Astrocyte of the cerebellum (primary cell): Measurements from ENCODE around the gene SASH3.

ENCODE experiments used
- DNase-seq: peaks from one replicate; pipeline ENCODE4 v3.0.0-alpha.2; 2011; ENCODE audit warnings: low read depth
- H3K4me3 ChIP-seq: 2 replicates; pipeline ENCODE4 v1.5.1; 2011; ENCODE audit warnings: mild to moderate bottlenecking, low read depth, low read length, moderate library complexity
- in situ Hi-C: cut with HindIII; loops from 2 replicates; pipeline ENCODE4 v1.10.0; 2017; ENCODE audit warnings: low sequenced_read_pairs
- TF ChIP-seq, protein P1 (sequence below): IDR thresholded peaks from 2 replicates; pipeline ENCODE4 v1.5.1; 2012; ENCODE audit warnings: low read length, low read depth, moderate library complexity, mild to moderate bottlenecking; ENCODE audit errors: missing control alignments

Gene SASH3

DNA sequence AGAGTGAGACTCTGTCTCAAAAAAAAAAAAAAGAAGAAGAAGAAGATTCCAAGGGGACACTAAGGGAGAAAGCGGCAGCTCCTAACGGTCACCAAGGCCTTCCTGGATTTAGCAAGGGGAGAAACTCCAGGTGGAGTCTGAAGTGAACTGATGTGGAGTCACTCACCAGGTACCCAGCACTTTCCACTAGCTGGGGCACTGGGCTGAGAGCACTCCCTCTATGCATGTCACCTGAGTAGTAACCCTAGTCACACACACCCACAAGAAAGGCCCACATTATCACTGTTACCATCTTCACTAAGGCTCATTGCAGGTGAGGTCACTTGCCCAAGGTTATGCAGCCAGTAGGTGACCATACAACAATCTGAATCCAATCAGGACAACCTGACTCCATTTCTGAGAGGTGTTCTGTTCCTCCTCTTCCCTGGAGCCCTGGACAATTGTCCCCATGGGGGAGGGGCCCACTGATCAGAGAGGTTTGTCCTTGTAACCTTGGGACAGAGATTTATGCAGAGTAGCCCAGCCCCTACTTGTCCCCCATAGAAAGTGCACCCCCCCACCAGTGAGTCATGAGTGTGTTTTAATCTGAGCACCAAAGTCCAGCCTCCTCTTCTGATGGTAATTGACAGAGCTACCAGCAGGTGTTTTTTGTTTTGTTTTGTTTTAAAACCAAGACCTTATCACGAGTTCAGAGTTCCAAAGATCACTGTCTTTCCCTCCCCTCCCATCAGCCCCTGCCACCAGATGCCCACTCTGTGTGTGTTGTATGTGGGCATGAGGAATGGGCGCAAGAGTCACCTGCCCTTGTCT lies 5.9 kb upstream of the SASH3 start:
- in situ Hi-C loops, result no loop called here
- H3K4me3 ChIP-seq, result no peak overlapping the region
- TF ChIP-seq, protein P1, sequence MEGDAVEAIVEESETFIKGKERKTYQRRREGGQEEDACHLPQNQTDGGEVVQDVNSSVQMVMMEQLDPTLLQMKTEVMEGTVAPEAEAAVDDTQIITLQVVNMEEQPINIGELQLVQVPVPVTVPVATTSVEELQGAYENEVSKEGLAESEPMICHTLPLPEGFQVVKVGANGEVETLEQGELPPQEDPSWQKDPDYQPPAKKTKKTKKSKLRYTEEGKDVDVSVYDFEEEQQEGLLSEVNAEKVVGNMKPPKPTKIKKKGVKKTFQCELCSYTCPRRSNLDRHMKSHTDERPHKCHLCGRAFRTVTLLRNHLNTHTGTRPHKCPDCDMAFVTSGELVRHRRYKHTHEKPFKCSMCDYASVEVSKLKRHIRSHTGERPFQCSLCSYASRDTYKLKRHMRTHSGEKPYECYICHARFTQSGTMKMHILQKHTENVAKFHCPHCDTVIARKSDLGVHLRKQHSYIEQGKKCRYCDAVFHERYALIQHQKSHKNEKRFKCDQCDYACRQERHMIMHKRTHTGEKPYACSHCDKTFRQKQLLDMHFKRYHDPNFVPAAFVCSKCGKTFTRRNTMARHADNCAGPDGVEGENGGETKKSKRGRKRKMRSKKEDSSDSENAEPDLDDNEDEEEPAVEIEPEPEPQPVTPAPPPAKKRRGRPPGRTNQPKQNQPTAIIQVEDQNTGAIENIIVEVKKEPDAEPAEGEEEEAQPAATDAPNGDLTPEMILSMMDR, result no peak
- no peak for DNase-seq

DNA sequence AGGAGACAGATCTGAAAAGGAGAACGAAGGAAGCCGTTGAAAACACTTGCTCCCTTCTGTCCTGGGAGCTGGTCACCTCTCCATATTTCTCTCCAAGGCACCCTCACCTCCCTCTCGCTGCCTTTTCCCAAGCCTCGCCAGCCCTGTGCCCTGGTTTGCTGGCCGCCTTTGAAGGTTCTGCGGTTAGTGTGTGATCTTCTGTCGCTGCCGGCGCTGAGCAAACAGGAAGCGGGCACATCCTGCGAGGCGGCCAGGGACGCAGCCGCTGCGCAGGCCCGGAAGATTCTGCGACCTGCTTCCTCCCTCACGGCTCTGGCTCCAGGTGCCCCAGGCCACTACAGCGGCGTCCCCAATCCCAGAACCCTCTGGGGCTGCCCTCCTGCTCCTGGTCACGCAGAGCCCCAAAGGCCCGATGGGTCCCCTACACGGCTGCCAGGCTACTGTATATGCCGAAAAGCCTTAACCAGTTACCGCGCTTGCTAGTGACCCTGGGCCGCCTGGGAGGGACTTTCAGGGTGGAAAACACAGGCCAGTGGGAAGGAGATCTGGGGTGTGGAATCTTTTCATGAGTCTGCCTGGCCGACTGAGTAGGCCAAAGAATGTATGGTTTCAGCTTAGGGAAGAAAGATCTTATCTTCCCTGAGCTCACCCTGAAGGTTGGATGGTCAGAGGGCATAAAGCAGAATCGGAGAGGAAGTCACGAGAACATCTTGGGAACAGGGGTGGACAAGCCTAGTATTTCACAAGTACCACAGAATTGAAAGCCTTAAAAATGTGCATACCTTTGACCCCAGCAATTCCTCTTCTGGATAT lies 2.3 kb upstream of the SASH3 start:
- DNase-seq, result no peak
- TF ChIP-seq, protein P1, result no peak
- in situ Hi-C loops, result no loop called here
- no peak overlapping the region for H3K4me3 ChIP-seq

DNA sequence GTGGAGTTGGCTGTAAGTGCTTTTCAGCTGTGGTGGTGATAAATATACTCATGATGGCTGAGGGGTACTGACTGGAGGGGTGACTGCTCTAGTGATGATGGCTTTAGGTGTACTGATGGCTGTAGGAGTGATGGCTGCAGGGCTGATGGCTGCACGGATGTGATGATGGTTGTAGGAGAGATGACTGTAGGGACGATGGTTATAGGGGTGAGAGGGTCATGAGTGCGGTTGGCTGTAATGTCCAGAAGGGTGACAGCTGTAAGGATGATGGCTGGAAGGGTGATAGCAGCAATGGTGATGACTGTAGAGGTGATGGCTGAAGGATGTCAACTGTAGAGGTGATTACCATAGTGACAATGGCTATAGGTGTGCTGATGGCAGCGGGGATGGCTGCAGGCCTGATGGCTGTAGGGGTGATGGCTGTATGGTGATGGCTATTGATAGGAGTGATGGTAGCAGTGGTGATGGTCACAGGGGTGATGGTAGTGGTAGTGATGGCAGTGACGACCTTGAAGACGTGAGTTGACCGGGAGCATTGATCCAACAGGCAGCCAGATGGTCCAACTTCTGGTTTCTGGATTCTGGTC lies 570 bp upstream of the SASH3 start:
- DNase-seq, result no peak
- H3K4me3 ChIP-seq, result no peak overlapping the region
- TF ChIP-seq, protein P1, result no peak
- in situ Hi-C loops, result no loop called here

DNA sequence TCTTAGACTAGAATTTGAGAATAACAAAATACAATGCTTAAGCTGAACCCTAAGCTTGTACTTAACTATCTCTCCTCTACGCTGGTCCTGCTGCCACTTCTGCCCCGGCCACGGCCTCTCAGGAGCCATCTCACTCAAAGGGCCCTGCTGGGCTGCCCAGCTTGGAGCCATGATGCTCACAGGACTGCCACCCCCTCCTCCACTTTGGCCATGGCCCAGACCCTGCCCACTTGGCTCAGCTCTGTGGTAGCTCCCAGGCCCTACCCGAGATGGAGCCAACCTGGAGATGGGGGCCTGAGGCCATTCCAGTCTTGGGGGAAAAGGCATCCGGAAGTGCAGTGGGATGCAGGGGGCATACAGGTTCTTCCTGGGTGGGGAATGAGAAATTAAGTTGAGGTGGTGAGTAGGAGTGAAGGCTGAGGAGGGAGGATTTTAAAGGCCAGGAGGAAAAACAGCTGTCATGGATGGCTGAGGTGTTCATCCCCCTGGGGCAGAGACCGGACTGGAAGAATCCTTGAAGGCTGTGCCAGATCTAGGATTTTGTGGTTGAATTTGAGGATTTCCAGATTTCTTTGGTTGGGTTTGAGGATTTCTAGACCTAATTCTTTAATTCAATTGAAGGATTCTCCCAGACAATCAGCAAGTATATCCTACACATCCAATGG lies 824 bp downstream of the SASH3 start:
- no peak overlapping the region for H3K4me3 ChIP-seq
- TF ChIP-seq, protein P1, result no peak
- in situ Hi-C loops, result no loop called here
- no peak for DNase-seq

DNA sequence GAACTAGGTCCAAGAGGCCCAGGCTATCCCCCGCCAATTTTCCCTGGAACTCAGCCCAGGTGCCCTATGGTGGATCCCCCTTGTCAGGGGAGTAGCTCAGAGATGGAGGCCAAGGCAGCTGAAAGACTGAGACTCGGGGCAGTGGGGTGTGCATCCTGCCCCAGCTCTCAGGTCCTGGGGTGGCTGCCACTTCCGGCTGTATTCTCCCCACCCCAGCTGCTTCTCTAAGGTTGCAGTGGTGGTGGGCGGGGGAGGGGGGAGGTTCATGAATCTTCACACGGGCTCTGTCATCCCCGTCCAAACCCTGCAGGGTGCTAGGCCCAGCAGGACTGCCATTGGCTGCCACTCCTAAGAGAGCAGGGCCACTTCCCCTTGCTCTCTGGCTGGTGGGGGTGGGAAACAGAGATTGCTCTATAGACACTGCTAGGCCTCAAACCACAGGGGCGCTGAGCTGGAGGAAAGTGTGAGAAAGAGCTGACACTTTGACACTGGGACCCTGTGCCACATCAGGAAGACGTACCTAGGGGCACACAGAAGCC lies 1.5 kb downstream of the SASH3 start:
- in situ Hi-C loops, result no loop called here
- DNase-seq, result no peak
- no peak overlapping the region for H3K4me3 ChIP-seq
- TF ChIP-seq, protein P1, result no peak
